Femur (tissue), 1 donor: ENCODE results near the gene RTN4.

Experiments used
- DNase-seq: peaks from one replicate; pipeline ENCODE4 v3.0.0-alpha.2; 2017

RTN4 gene

DNA sequence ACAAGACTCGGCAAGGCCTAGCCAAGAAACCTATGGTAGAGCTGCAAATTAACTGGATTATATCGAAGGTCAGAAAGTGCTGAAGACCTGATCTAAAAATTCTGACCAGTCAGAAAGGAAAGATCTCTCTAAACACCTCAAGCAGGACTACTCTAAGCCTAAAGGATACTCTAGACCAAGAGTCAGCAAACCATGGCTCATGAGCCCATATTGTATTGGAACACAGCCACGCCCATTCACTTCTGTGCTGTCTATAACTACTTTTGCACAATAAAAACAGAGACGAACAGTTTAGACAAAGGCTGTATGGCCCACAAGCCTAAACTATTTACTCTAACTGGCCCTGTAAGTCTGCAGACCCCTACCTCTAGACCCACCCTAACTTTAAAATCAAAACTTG lies 18.7 kb downstream of the RTN4 start:
- DNase-seq: no peak

DNA sequence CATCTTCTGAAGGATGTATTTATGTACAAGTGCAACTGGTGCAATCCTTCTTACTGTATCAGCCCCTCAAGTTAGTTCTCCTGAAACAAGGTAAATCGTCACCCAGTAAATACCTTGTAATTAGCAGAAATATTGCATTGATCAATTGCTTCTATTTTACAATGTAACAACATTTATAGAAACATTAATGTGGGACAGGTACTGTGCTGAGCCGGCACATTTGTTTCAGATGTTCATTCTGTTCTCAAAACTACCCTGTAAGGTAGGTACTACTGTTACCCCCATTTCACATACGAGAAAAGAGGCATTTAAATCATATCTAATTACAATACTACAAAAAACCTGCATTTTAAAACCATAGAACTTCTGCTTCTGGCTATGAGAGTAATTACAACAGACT lies 19.5 kb downstream of the RTN4 start:
- DNase-seq: no peak

DNA sequence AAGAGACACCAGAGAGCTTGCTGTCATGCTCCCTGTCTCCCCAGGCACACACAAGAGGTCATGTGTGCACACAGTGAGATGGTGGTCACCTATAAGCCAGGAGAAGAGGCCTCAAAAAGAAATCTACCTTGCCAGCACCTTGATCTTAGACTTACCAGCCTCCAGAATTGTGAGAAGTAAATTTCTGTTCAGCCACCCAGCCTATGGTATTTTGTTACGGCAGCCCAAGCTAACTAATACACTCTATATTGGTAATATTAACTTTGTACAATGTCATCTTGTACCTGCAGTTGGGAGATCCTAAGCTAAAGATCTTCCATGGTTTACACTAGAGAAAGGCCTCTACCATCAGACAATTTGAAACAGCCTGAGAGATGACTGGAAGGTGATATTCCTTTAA lies 21.2 kb downstream of the RTN4 start:
- DNase-seq: no peak

DNA sequence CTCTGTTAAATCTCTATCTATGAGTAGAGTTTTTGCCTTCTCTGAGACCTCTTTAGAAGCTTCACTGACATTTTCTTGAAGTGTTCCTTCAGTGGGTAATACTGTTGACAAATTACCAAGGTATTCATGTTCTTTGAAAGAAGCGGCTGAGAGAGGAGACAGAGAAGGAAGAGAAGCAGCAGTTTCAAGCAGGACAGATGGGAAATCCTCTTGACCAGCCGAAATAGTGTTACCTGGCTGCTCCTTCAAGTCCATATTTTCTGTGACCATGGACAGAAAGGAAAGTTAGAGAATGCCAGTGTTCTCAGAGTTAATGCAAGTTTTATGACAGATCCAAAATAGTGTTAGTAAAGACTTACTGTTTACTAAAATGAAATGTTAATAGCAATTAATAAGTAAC lies 23.0 kb downstream of the RTN4 start:
- DNase-seq: no peak

DNA sequence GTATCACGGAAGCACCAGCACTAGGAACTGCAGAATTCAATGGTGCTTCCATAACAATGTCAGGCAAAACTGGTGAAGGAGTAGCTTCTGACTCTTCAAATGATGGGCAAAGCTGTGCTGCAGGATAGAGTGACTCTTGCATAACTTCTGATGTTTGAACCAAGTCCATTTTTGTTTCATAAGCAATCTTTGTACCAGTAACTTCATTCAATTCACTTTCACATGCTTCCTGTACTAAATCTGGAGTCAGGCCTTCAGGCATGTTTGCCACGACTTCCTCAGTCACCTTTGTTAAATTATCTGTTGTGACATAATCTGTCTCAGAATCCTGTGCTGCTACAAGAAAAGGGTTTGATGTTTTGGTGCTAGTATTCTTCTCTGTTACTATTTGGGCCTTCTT lies 24.0 kb downstream of the RTN4 start:
- no peak for DNase-seq

DNA sequence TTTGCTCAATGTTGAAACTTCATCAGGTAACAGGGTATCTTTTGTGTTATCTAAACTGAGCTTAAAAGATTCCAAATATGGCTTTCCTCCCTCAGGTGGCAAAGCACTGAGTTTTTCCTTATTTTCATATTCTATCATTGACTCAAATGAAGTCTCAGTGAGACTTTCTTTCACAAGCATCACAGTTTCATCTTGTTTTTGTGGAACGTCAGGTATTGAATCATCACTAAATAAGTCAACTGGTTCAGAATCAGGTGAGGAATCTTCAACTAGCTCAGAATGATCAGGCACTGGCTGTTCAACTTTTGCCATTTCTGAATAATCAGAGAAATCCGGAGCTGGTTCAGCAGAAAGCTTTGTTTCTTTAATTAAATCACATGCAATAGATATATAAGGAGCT lies 24.6 kb downstream of the RTN4 start:
- DNase-seq: no peak

DNA sequence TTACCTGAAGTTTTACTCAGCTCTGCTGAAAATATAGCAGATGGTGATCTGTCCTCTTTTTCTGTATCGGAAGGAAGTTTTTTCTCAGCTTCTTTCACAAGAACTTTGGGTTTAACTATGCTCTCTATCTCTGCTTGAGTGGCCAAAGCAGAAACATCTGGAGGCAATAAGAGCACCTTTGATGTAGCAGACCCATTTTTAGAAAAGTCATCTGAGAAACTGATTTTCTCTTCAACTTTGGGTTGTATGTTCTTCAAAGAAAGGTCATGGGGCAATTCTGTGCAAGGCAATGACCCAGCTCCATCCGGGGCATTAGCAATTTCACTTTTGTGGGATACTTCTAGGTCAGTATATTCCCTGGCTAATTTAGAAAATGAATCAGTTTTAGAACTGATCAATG lies 25.2 kb downstream of the RTN4 start:
- no peak for DNase-seq

DNA sequence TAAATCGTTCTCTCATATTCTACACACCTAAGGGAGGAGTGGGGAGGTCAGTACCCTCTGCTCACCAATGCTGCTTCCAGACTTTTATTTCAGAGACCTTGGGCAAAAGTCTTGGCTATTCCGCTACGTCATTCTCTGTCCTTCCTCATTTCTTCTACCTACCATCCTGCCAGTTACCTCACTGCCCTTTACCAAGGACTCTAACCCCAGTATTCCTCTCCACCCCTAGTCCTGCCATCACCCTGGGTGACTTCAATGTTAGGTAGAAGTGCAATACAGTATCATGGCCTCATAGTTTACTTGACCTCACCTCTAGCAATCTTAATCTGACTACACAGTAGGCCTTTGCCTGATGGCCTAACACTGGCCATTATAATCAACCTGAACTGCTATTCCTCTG lies 27.8 kb downstream of the RTN4 start:
- DNase-seq: no peak

DNA sequence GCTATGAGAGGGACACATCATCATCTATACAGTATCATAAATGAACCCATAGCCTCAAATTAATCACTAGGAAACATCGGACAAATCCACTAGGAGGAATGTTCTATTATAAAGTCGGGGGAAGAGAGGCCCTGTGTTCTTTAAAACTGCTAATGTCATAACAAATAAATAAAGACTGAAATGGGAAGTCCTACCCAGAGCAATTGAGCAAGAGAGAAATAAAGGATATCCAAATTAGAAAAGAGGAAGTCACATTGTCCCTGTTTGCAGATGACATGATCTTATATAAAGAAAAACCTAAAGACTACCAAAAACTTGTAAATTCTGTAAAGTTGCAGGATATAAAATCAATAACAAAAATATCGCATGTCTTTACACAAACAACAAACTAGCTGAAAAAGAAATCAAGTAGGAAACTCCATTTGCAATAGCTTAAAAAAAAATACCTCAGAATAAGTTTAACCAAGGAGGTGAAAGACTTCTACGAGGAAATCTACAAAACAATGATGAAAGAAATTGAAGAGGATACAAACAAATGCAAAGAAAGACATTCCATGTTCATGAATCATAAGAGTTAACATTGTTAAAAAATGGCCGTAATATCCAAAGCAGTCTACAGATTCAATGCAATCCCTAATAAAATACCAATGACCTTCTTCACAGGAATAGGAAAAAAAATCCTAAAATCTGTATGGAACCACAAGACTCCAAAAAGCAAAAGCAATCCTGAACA lies 30.6 kb downstream of the RTN4 start:
- DNase-seq: no peak

DNA sequence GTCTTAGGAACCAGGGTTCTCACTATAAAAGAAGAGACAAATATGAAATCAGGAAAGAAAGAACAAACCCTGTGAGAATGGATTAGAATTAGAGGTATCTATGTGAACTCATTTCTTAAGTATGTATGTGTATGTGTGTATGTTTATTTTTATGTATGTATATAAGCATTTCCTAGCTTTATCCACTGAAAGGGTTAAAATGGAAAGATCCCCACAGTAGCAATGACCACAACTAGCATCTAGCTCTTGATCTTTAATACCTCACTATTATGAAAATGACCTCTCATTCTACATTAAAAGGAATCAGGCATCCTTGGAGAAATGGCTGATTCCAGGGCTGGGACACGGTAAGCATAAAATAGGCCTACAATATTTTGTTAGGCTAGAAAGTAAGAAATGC lies 31.6 kb downstream of the RTN4 start:
- DNase-seq: no peak

DNA sequence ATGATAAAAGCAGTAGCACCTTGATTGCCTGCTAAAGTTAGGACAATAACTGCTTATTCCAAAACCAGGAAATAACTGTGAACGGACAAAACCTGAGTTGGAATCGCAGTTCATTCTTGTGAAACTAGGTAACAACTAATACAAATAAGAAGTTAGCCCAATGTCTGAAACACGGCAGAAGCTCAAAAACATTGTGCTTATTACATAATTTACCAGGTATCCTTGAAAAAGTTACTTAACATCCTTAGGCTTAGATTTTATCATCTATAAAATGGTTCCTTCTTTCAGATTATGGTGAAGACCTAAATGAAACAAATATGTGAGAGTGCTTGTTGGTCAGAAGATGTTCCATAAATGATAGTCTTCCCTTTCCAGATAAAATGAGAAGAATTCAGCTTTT lies 32.4 kb downstream of the RTN4 start:
- no peak for DNase-seq

DNA sequence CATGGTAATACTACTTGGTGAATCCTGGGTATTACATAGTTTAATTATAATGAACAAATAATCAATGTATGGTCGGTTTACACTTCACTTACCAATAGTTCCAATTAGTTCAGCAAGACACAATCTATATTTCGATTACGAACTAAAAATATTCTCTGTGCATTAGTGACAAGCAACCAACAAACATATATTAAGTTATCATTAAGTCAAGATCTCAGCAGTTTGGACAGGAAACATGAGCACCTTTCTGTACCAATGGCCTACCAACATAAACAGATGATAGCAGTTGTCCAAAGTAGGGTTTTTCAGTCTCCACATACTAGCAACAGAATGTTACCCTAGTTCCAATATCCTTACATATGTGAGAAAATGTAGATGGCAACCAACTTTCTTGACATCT lies 32.8 kb downstream of the RTN4 start:
- no peak for DNase-seq

DNA sequence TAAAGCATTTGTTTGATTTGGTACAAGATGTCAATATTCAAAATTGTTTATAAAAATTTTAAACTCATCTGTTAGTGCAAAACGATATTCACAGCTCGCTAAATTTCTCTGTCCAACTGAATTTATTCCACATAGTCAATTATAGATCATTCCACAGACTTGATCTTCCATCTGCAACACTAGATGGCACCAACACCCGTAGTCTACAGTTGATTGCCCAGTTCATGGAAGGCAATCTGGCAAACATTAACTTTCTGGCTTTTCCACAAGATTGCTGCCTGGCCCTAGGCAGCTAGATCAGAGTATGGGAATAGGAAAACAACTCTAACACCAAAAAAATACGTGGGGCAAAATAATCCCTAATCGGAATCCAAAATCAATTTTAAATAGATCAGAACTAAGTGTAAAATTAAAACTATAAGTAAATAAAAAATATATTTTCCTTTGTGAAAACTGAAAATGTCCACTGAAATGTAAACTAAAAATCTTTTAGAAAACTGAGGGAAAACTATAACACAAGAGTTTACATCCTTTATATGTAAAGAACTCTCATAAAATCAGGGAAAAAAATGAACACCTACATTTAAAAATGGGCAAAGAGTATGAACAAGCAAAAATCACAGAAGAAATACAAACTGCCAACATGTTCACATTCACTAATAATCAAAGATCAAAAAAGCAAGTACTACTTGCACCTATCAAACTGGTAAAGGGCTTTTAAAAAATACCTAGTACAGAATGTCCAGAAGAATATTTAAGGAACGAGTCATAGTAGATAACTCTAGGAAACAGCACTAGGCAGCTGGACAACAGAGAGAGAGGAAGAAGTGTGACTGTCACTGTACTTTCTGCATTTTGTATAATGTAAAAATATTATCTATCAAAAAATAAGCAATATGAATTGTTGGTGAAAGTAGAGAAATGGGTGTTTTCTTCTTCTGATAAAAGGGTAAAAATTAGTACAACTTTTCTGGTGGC lies 35.0 kb downstream of the RTN4 start:
- peak; percentile 47 for DNase-seq

DNA sequence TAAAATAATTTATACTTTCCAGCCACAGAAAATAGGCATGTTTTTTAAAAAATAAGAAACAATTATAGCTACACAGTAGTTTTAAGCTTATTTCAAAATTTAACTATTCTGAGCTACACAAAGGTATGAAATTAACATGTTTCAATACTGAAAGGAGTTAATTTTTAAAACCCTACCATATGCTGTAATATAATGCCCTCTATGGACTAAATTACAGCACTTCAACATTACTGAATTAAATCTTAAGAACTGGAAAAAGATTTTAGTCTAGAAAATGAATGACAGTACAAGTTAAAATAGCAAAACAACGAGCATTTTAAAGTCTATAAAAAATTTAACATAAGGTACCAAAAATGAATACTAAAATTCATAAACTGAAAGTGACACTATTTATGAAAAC lies 36.3 kb downstream of the RTN4 start:
- no peak for DNase-seq

DNA sequence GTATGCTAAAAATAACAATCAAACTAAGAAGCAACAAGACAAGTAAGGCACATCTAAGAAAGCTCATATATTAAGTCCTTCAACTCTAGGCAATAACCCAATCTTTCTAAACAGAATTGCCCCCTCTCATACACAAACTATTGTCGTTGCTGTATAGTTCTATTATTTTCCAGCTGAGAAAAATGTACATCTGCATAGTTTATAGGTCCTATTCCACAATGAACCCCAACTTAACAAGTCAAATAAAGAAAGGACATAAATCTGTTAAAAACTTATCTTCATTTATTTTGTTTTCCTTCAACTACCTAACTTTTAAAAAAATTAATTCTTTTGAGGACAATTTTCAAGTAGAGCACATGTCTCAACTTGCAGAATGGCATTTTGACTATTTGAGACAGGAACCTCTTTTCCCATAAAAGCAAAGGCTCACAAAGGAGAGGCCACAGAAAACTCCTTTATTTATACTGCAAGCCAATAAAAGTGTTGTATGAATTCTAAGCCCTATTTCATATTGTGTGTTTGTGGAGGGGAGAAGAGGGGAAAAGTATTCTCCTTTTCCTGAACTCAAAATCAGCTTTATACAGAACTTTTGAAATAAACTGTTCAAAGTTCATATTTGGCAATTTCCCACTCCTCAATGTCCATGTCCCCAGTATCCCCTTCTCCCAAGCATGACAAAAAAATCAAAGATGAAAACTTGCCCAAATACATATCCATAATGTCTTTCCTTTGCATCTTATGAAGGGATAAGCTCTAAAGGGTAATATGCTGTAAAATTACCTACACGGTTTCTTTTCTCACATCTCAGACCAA lies 37.4 kb downstream of the RTN4 start:
- DNase-seq: no peak

DNA sequence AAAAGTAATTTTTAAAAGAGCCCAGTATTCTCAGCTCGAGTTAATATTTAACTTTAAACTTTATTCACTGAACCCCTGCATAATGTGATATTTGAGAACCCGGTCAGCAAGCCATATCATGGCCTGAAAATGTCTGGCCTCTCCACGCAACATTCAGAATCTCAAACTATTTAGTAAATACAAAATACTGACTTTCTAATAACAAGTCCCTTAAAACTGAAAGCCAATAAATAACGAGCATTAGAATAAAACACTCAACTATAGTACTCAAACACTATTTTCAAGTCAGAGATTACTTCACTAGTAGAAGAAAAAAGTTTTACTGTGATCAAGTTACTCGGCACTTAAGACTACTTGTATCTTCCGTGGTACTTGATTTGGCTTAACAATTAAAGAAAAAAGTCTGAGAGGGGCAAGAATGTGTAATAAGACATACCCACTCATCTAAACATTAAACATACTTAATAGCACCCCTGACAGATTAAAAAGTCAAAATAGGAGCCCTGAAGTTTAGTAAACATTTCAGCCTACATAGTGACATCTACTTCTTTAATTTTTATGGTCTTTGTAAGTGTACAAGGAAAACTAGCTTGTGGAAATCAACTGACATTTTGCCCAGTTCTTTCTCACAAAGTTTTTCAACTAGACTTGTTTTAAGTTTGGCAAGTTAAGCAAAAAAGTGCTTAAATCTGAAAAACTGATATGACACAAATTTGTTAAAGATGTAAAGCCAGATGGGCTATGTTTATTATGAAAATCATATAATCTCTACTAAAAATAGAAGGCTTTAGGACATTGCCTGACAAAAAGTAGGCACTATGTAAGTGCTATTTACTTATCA lies 38.2 kb downstream of the RTN4 start:
- no peak for DNase-seq

DNA sequence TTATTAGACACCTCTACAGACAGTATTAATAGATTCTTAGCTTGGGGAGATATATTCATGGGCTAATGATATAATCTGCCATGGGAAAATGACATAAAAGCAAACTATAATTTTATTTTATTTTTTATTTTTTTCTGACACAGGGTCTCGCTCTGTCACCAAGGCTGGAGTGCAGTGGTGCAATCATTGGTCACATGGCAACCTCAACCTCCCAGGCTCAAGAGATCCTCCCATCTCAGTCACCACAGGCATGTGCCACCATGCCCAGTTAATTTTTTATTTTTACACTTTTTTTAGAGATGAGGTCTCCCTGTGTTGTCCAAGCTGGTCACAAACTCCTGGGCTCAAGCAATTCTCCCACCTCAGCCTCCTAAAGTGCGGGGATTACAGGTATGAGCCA lies 39.3 kb downstream of the RTN4 start:
- no peak for DNase-seq

DNA sequence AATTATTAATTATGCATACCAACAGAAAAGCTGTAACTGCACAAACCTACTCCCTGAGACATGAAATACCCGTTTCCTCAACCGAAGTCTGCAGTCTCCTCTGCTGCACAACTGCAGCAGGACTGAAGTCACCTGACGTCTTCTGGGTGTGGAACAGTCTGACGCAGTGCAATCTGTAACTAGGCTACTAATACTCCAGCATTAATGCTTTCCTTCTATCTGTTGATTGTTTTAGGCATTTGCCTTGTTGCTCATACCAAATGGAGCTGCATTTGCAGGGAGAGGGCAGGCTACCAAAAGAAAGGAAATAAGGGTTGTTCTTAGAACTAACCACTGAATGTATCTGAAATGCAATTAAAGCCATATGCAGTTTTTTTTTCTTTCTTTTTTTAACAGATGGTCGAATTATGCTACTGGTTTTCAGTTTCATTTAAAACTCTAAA lies 40.1 kb downstream of the RTN4 start:
- DNase-seq: peak; percentile 51

DNA sequence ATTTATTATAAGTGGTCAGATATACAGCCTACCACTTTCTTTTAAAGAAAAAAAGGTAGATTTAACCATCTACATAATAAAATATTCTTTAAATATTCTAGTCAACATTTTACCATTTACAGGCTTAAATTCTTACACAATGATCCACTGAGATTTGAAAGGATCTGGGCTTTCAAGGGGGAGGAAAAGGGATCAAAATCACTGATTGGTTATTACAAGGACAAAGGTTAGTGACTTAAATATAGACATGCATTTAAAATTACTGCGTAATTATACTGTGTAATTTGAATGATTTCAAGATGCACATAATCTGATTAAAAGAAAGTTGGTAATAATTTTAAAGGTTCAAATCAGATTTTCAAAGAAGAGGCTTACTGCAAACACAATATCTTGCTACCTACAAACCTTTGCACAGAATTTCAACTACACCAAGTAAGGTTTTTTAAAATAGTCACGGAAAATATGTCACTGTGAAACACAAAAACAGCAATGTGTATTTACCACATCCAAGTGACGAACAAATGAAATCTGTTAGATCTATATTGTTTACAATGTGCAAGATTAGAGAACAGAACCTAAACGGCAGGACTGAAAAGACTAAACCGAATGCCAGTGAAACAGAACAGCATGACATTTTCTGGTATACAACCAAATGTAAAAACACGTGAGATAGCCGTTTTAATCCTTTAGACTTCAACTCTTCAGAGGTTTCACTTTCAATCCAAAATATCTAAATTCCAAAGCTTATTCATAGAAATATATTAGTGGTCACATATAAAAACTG lies 40.8 kb downstream of the RTN4 start:
- DNase-seq: no peak

DNA sequence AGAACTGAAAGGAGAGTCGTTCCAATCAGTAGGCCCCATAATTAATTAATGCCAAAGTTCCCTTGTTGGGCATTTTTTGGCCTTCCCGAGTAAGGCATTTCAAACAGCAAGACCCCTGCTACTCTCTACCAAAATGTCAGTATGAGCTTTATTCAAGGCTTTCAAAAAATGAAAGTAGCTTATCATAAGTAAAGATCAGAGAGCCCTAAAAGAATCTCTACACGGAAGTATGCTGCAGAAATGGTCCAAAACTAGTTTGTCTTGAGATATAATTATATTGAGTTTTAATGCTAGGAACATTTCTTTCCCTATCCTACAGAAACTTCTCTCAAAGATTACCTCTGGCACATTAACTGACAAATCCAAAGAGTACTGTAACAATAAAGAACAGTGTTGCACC lies 43.9 kb downstream of the RTN4 start:
- no peak for DNase-seq
